GM19238 (cell line): ENCODE results near the gene IL36A.

Experiments
- DNase-seq: peaks from one replicate; pipeline ENCODE4 v3.0.0; 2011; ENCODE audit warnings: low spot score; ENCODE audit not compliant: insufficient read length

Gene IL36A, protein sequence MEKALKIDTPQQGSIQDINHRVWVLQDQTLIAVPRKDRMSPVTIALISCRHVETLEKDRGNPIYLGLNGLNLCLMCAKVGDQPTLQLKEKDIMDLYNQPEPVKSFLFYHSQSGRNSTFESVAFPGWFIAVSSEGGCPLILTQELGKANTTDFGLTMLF

DNA sequence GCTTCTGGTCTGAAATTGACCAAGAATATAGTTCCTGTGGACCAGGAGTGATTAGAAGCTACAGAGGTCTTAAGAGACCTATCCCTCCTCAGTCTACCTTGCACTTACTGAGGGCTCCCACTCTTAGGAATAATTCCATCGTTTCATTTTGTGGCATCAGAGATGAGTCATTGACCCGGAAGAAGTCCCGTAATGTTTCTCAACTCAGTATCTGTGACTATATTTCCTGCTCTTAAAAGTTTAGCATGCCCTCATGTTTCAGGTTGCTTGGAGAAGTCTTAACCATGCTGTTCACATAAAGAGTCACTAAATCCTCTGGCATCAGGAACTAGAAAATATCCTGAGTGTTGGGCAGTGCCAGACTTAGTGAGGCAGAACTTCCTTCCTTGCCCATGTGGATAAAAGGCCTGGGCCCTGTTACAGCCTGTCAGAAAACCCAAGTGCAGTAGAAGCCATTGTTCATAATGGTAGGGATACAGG, at the start of gene IL36A:
Gene IL36A, plus strand, starts transcription at position 430 of the 480 bp plus-strand sequence. CDS start 413 bp downstream, outside the sequence.
- DNase-seq = no peak

DNA sequence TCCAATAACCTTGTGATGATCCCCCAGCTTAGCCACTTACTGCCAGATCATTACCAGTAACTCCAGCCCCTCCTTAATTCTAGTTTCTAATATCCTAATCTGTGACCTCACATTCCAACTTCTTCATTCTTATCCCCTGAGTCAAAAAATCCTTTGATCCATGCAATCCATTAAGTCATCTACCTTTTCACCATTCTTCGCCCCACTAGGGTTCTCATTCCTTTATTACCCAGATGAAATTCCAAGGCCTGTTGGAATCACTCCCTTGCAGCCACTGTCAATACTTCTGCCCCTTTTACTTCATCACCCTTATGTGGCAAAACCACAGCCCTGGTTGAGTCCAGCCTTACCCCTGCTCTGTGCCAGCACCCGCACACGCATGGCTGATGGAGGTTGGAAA, 47.7 kb upstream of the IL36A start:
- DNase-seq = no peak

DNA sequence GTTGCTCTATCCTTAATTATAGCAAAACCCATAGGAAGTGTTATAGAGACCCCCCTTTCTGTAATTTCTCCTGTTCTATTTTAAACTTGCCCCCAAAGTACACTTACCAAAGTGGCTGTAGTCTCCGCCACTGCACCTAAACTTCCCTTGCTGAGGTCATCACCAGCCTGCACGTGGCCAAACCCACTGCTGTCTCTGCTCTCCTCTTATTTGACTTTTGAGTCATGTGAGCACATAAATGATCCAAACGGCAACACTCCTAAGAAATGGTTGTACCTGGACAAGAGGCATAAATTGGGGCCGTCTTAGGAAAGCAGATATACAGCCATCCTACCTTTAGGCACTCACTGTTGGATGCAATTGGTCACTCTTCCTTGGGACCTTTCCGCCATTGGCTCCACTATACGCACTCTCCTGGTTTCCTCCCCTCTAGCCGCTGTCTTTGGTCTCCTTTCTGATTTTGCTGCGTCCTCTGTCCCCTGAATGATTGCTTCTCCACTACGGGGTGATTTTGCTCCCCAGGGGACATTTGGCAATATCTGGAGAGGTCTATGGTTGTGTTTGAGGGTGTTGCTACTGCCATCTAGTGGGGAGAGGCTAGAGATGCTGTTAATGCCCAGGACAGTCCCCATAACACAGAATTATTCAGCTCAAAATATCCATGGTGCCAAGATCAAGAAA, 46.7 kb upstream of the IL36A start:
- DNase-seq = peak; percentile 29

DNA sequence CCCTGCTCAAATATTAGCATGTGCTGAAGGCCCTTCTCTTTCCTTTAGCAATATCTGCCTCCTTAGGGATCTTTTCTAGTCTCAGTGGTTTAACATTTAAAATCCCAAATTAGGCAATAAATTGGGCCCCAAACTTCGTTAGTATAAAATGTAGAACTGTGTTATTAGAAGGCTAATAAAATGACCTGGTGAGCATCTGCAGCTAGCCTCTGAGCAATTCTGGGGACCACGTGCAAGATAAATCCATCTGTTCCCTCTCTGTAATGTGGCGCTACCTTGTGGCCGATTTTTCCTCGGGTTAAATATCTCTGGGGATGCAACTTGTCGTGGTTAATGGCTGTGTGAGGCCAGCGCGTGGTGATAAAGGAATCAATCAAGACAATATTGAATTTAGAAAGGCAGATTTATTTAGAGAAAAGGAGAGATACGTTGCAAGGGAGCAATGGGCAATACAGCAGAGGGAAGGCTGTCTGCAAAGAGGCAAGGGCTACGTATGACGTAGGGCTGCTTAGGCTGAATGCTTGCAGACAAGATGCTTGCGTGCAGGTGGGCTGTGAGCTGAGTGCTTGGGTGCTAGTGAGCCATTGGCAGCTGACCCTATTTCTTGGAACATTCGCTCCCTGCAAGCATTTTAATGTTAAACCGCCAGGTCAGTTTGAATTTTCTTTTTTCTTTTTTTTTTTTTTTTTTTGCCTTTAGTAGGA, 46.0 kb upstream of the IL36A start:
- no peak for DNase-seq

DNA sequence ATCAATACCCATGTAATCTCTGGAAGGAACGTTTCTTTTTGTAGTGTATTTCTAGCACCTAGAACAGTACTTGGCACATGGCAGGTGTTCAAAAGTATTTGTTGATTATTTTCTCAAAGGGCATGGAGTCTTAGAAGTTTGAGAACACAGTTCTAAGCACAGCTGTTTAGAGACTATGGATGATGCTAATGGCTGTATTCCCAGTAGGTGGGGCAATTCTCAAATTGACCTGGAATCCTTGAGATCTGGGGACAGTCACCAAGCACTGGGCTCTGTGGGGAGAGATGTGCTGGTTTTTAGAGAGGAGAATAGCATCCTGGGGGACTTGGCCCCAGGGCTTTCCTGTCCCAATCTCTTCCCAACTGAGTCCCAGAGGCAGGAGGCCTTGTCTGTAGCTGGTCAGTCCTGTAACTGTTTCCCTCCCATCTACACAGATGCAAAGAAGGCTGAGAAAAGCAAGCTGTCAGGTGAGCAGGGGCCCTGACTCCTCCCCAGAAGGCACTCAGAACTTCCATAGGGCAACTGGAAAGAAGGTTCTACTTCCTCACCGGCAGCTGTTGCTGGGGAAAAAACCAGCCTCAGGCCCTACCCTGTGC, 44.9 kb upstream of the IL36A start:
- DNase-seq = no peak

DNA sequence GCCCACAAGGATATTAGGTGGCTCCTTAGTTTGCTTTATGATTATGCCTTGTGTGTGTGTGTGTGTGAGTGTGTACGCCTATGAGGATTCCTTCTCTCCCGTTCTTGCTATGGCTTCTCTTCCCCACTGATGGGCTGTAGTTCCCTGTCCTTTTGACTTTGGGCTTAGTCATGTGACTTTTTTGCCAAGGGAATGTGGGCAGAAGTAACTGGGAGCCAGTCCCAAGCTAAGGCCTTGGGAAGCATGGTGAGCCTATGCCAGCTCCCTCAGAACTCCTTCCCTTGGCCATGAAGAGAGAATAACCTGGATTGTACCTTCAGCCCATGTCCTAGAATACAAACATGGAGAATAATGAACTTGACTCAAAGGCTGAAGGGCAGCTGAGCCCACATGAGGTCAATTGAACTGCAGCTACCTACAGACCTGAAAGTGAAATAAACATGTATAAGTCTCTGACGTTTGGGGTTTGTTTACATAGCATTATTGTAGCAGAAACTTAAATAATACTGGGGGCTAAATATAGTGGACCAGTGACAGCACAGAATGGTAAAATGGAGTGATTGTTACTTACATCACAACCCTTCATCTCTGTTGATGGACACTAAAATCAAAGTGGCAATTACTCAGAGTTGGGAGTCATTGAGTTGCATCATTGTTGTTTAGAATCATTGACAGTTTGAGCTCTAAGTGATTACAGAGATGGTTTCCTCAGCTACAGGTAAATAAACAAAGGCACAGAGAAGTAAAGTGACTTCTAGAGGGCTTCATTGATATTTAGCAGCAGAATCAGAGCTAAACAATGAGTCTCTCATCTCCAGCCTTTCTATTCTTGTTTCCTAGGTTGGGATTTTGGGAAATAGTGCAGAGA, 42.7 kb upstream of the IL36A start:
- DNase-seq = no peak

DNA sequence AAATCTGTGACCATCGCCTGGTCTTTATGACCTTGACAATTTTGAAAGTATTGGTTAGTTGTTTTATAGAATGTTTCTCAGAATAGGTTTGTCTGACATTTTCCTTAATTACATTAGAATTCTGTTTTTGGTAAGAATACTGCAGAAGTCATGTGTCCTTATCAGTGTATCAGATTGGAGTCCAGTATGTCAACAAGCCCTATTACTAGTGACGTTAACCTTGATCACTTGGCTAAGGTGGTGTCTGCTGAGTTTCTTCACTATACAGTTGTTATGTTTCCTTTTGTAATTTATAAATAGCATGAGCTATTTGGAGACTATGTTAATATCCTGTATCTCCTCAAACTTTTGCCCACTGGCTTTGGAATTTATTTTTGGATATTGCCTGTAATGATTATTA, 38.2 kb upstream of the IL36A start:
- no peak for DNase-seq

DNA sequence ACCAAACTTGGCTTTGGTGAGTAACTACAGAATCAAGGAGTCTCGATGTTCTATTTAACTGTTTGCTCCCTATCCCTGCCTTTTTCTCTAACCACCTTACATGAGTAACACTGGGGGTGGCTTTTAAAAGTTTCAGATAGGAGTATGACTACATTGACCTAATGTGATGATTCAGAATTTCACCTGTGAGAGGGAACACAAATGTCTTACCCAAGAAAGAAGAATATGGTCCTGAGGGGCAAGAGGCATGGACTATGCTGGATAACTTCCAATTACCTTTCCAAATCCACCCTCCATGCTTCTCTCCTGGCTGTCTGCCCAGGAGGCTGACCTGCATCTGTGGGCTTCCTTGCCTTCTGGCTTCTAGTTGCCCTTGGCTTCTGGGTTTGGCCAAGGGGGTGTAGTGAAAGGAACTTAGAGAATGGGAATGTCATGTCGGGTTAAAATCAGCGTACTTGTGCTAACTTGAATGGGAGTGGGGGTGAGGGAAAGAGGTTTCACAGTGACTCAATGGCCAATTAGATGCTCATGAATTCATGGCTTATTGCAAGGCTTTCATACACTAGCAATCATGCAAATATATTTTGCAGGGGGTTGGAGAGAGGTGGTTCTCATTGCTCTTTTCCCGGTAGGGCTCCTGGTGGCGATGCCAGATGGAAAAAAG, 32.7 kb upstream of the IL36A start:
- DNase-seq = no peak

DNA sequence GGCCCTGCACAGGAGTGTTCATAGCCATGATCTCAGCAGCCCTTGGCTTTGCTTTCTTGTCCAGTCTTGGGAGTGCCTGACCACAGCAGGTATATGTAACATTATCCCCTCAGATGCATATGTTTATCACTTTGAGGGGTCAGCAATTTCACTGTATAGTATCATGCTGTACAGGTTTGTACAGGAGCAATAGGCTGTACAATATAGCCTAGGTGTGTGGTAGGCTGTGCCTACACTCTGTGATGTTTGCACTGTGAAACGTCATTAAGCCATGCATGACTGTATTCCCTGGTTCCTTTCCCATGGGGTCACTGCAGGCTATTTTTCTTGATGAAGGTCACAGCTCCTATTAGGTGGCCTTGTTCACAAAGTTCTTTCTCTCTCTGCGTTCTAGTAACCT, 32.1 kb upstream of the IL36A start:
- DNase-seq = no peak

DNA sequence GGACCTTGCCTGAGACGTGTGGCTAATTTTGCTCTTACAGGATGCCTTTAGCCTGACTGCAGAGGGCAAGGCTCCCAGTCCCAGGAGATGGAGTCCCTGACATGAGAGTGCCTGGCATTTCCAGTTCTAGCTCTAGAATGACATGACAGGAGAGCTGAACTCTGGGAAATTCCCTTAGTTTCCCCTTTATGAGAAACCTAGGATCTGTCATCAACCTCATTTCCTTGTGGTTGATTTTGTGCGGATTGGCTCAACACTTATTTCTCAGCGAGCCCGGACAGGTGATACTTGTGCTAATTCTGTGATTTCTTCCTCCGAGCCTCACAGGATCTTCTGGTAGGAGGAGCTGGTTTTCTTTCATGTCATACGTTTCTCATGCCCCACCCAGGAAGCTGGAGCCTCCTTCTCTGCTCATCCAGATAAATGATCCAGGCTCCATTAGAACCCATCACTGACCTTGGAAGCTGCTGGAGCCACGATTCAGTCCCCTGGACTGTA, 27.7 kb upstream of the IL36A start, which contains the start of gene IL36G:
Gene IL36G, plus strand, starts transcription at position 448 of the 498 bp plus-strand sequence. CDS start 633 bp downstream, outside the sequence.
- no peak for DNase-seq

DNA sequence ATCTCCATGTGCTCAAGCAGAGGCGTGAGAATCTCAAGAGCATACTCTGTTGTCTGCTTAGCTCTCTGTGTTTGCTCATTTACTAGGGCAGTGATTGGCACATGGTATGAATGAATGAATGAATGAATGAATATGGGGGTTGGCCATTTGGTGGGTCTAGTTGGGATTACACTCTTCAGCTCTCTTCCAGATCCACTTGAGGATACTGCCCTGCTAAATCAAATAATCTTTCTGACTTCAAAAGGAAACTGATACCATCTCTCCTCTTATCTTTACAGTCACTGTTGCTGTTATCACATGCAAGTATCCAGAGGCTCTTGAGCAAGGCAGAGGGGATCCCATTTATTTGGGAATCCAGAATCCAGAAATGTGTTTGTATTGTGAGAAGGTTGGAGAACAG, 25.5 kb upstream of the IL36A start:
- DNase-seq = no peak

DNA sequence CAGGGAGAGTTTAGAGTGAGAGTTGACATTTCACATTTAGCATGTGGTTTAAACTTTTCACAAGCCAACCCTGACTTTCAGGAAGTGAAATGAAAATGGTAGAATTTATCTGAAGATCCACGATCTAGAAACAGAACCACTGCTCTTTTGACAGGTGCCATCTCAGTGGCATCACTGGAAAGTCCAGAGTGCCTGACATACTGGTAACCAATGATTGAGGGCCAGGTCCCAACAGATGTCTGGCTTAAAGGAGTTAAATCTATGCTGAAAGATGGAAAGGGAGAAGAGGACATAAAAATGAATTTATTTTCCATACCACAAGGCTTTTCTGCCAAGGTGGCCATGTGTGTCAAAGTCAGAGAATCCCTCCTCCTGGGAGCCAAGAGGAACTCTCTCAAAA, 24.7 kb upstream of the IL36A start:
- DNase-seq = no peak

DNA sequence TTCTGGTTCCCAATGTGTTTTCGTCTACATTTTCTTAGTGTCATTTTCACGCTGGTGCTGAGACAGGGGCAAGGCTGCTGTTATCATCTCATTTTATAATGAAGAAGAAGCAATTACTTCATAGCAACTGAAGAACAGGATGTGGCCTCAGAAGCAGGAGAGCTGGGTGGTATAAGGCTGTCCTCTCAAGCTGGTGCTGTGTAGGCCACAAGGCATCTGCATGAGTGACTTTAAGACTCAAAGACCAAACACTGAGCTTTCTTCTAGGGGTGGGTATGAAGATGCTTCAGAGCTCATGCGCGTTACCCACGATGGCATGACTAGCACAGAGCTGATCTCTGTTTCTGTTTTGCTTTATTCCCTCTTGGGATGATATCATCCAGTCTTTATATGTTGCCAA, 20.2 kb upstream of the IL36A start:
- DNase-seq = no peak

DNA sequence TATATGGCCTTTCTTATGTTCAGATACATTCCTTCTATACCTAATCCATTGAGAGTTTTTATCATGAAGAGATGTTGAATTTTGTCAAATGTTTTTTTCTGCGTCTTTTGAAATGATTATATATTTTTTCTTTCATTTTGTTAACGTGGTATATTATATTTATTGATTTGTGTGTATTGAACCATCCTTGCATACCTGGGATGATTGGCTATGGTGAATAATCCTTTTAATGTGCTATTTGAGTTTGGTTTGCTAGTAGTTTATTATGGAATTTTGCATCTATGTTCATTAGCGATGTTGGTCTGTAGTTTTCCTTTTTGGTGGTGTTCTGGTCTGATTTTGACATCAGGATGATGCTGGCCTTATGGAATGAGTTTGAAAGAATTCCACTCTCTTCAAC, 15.6 kb upstream of the IL36A start:
- no peak for DNase-seq

DNA sequence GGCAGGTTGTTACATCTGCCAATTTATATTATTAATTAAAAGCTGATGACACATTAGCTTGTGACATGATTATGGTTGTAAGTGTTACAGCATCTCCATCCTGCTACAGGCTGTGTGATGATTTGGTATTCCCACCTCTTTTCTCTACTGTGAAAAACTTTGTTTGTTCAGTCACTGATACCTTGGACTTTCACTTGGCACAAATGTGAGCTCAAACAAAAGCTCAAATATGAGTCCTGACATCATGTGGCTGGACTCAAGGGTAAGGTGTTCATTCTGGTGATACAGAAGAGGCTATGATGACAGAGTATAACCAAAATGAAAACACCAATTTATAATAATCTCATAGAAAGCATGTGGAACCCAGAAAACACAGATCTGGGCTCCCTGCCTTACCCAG, 11.4 kb upstream of the IL36A start:
- no peak for DNase-seq

DNA sequence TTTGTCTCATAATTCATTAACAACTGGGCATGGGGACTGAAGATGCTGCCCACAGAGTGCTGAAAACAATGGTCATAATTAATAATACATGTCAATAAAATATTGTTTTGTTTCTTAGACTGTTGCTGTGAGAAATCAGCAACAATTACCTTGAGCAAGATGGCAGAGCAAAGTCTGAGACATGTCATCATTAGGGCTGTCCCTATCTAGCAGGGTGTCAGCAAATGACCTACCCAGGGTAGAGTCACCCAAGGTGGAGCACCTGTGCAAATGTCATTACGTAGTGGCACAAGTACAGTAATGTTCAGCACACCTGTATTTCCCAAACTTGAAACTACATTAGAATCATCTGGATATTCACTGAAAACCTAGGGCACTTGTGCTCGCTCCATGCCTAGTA, 10.6 kb upstream of the IL36A start:
- no peak for DNase-seq

DNA sequence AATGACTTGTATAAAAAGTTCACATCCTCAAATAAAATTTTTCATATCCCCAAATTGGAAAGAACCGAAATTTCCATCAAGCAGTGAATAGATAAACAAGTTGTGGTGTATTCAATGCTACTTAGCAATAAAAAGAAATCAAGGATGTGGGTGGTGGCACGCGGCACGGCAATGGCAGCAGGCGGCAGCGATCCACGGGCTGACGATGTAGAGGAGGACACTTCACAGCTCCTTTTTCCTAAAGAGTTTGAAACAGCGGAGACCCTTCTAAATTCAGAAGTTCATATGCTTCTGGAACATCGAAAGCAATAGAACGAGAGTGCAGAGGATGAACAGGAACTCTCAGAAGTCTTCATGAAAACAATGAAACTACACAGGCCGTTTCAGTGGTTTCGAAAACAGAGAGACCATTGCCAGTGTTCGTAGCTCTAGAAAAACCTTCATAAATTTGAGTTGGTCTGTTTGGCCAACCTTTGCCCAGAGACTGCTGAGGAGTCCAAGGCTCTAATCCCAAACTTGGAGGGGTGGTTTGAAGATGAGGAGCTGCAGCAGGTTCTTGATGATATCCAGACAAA, 9.8 kb upstream of the IL36A start:
- DNase-seq = no peak

DNA sequence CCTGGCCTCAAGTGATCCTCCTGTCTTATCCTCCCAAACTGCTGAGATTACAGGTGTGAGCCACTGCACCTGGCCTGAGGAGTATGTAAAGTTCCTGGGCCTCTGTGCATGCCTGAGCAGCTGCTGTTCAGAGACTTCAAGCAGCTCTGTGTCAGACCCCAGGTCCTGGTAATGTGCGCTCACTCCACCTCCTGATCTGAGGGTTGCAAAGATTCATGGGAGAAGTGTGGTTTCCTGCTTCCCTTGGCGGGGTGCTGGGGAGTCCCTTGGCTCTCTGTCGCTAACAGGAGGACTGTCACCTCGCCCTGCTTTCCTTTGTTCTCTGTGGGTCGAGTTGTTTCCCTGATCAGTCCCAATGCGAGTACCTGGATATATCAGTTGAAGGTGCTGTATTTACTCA, 8.6 kb upstream of the IL36A start:
- DNase-seq = no peak

DNA sequence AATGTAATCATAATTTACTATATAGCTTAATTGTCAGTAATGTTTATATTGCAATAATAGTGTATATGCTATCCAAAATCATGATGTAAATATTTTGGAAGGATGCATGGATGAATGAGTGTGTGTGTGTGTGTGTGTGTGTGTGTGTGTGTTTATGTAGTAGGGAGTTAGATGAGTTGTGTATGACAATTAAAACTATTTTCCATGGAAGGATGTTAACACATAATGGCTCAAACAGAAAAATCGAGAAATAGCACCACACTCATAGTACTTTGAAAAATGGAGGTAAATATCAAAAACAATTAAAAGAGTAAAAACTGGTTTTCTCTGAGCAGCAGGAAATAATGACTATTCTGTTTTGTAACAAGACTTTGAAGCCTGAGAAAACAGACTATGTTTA, 8.1 kb upstream of the IL36A start:
- DNase-seq = no peak

DNA sequence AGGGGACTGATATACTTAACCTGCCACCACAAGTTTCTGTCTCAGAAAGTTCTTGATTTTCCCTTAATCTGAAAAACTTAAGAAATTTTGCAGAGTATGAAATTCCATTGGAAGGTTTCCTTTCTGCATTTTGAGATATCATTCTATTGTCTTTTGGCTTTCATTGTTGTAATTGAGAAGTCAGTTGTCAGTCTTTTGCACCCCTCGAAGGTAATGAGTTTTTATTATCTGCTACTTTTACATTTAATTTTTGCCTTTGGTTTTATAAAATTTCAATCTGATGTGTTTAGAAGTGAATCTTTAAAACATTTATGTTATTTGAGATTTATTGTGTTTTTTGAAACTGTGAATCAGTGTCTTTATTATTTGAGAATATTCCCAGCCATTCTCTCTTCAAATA, 4.8 kb upstream of the IL36A start:
- DNase-seq = no peak
